BE2C (cell line): ENCODE data around the gene LANCL1.

Experiments used
- DNase-seq: peaks from one replicate; pipeline ENCODE4 v3.0.0-alpha.2; 2020
- H3K27me3 ChIP-seq: fragments of 250-450 bp; sonication (Bioruptor Pico); 2 replicates; pipeline ENCODE4 v1.5.1; 2020; ENCODE audit warnings: mild to moderate bottlenecking
- H3K36me3 ChIP-seq: fragments of 250-450 bp; sonication (Bioruptor Pico); 2 replicates; pipeline ENCODE4 v1.5.1; 2020; ENCODE audit warnings: mild to moderate bottlenecking
- H3K4me1 ChIP-seq: fragments of 250-450 bp; sonication (Bioruptor Pico); 2 replicates; pipeline ENCODE4 v1.5.1; 2020
- H3K4me3 ChIP-seq: 2 replicates; pipeline ENCODE4 v1.5.1; 2011; ENCODE audit warnings: low read depth, low read length
- H3K9me3 ChIP-seq: fragments of 250-450 bp; sonication (Bioruptor Pico); 2 replicates; pipeline ENCODE4 v1.5.1; 2020
- CTCF ChIP-seq: IDR thresholded peaks from 2 replicates; pipeline ENCODE4 v1.5.1; 2012; ENCODE audit warnings: mild to moderate bottlenecking, low read depth, low read length

Gene LANCL1

GRCh38 chr2:210443527-210443926, 33.0 kb downstream of the LANCL1 start:
- no peaks in the 10 kb centered on the region for H3K36me3 ChIP-seq
- no peak for TF ChIP-seq CTCF
- H3K4me3 ChIP-seq: no peak overlapping the region
- peaks cover 4% of the 10 kb centered on the region; the same call in 1 of the 2 replicates for H3K4me1 ChIP-seq
- no peaks in the 10 kb centered on the region for H3K27me3 ChIP-seq
- H3K9me3 ChIP-seq: no peaks in the 10 kb centered on the region
- no peak for DNase-seq

GRCh38 chr2:210442878-210443277, 33.7 kb downstream of the LANCL1 start:
- DNase-seq: no peak

GRCh38 chr2:210442457-210442856, 34.1 kb downstream of the LANCL1 start:
- TF ChIP-seq CTCF: no peak
- no peaks in the 10 kb centered on the region for H3K36me3 ChIP-seq
- H3K27me3 ChIP-seq: no peaks in the 10 kb centered on the region
- DNase-seq: no peak
- no peak overlapping the region for H3K4me3 ChIP-seq
- no peaks in the 10 kb centered on the region for H3K9me3 ChIP-seq
- H3K4me1 ChIP-seq: peaks cover 4% of the 10 kb centered on the region; the same call in 1 of the 2 replicates

More at GRCh38 chr2:210442878-210443277, 33.7 kb downstream of the LANCL1 start:
- Histone ChIP-seq H3K36me3 (no peaks in the 10 kb centered on the region), H3K27me3 (no peaks in the 10 kb centered on the region), H3K4me1 (peaks cover 4% of the 10 kb centered on the region; the same call in 1 of the 2 replicates), H3K9me3 (no peaks in the 10 kb centered on the region), H3K4me3 (no peak overlapping the region)
- no peak for TF ChIP-seq CTCF

GRCh38 chr2:210440206-210440605, 36.4 kb downstream of the LANCL1 start:
- no peak for TF ChIP-seq CTCF
- H3K27me3 ChIP-seq: no peaks in the 10 kb centered on the region
- peaks cover 8% of the 10 kb centered on the region for H3K36me3 ChIP-seq
- no peak for DNase-seq
- peaks cover 4% of the 10 kb centered on the region; the same call in 1 of the 2 replicates for H3K4me1 ChIP-seq
- no peaks in the 10 kb centered on the region for H3K9me3 ChIP-seq
- H3K4me3 ChIP-seq: no peak overlapping the region

GRCh38 chr2:210435439-210435838, 41.1 kb downstream of the LANCL1 start:
- H3K9me3 ChIP-seq: no peaks in the 10 kb centered on the region
- H3K4me1 ChIP-seq: no peaks in the 10 kb centered on the region
- no peaks in the 10 kb centered on the region for H3K27me3 ChIP-seq
- H3K4me3 ChIP-seq: no peak overlapping the region
- peaks cover 12% of the 10 kb centered on the region for H3K36me3 ChIP-seq
- no peak for DNase-seq
- no peak for TF ChIP-seq CTCF

- Histone ChIP-seq H3K4me1 (no peaks in the 10 kb centered on the region), H3K4me3 (no peak overlapping the region), H3K36me3 (peaks cover 12% of the 10 kb centered on the region), H3K27me3 (no peaks in the 10 kb centered on the region), H3K9me3 (no peaks in the 10 kb centered on the region)
- no peak for DNase-seq
- no peak for TF ChIP-seq CTCF
Observed at GRCh38 chr2:210432633-210433032, 43.9 kb downstream of the LANCL1 start.
